K562 (cell line): ENCODE results near the gene COMMD2. TPM values are rescaled to one million over a fixed set of nuclear protein-coding genes. Genes with fewer than 3 reads are reported as not detected.

ENCODE experiments used
- ATAC-seq: fragments of 200-7000 bp; cut with Tn5 transposase; 3 replicates; pipeline ENCODE4 v1.9.1; 2020; ENCODE audit warnings: moderate library complexity
- BruUV-seq: library from RNA; stranded (reverse); fragments of 400-500 nt; replicated peaks from 2 replicates; lab custom pipeline; 2021; lab: Mats Ljungman, UMichigan
- CTCF ChIA-PET: fragments of 300-600 bp; formaldehyde crosslinking; extraction: SDS; loops from one replicate; lab custom pipeline; 2021; ENCODE audit warnings: low intra/inter-chr PET ratio; lab: Yijun Ruan, JAX
- POLR2A ChIA-PET: fragments of 300-600, 350-650 bp; sonication (Branson Sonifier 250); formaldehyde crosslinking; extraction: SDS; loops from one replicate; lab custom pipeline; 2021; ENCODE audit warnings: antibody characterized with exemption, inconsistent platforms; lab: Yijun Ruan, JAX
- DNase-seq, 4 experiments: peaks; one replicate each; pipeline versions ENCODE4 v3.0.0 to v3.0.0-alpha.2; 2011 to 2018; ENCODE audit warnings: low spot score in 3 of 4, mixed read lengths in 3 of 4; ENCODE audit errors: extremely low read depth in 1 of 4
- FAIRE-seq: peaks from 2 replicates; lab custom pipeline; 2011; peaks lifted over from hg19 to GRCh38; lab: Jason Lieb, UNC
- H2AFZ ChIP-seq: 2 replicates; pipeline ENCODE4 v1.6.0; 2011; ENCODE audit warnings: low read depth, low read length, control low read depth, inconsistent platforms
- H3K27ac ChIP-seq: fragments of 200-600 bp; 3 replicates; pipeline ENCODE4 v1.8.0; 2011; ENCODE audit warnings: low read depth, mild to moderate bottlenecking, control low read depth, inconsistent platforms, low read length, moderate library complexity, mixed read lengths; ENCODE audit errors: extremely low read depth
- H3K27me3 ChIP-seq, 2 experiments: fragments of 300-600 bp in 1 of 2; 2 replicates in 1 of 2; 3 replicates in 1 of 2; pipeline versions ENCODE4 v1.6.0 to v1.8.0; 2011; ENCODE audit warnings: inconsistent platforms in 2 of 2, low read length in 2 of 2, mild to moderate bottlenecking in 1 of 2, mixed read lengths in 1 of 2, moderate library complexity in 1 of 2; ENCODE audit not compliant: control insufficient read depth in 2 of 2, insufficient read depth in 2 of 2
- H3K36me3 ChIP-seq: fragments of 300-600 bp; 3 replicates; pipeline ENCODE4 v1.8.0; 2011; ENCODE audit warnings: mild to moderate bottlenecking, low read length, inconsistent platforms; ENCODE audit not compliant: control insufficient read depth, insufficient read depth
- H3K4me1 ChIP-seq, 2 experiments: fragments of 200-600 bp in 1 of 2; replicated peaks in 1 of 2; 2 replicates in 1 of 2; 3 replicates in 1 of 2; pipeline versions ENCODE4 v1.5.1 to v1.8.0; 2011; ENCODE audit warnings: inconsistent platforms in 2 of 2, low read length in 2 of 2, mild to moderate bottlenecking in 1 of 2, mixed read lengths in 1 of 2, moderate library complexity in 1 of 2; ENCODE audit not compliant: control insufficient read depth in 2 of 2, insufficient read depth in 2 of 2
- H3K4me2 ChIP-seq: 2 replicates; pipeline ENCODE4 v1.6.1; 2011; ENCODE audit warnings: low read length, control low read depth, inconsistent platforms, mixed read lengths; ENCODE audit not compliant: insufficient read depth
- H3K4me3 ChIP-seq: fragments of 200-600 bp; sonication (generic), shearing (Covaris generic); 2 replicates; pipeline ENCODE4 v1.5.1; 2016; ENCODE audit warnings: control low read depth, inconsistent platforms
- H3K79me2 ChIP-seq: fragments of 200-600 bp; 3 replicates; pipeline ENCODE4 v1.8.0; 2011; ENCODE audit warnings: low read length, inconsistent platforms; ENCODE audit not compliant: control insufficient read depth, insufficient read depth
- H3K9ac ChIP-seq, 2 experiments: 2 replicates each; pipeline versions ENCODE4 v1.6.0 to v1.6.1; 2011; ENCODE audit warnings: low read depth in 2 of 2, low read length in 2 of 2, control low read depth in 1 of 2, inconsistent platforms in 1 of 2, mild to moderate bottlenecking in 1 of 2, mixed read lengths in 1 of 2; ENCODE audit not compliant: insufficient read depth in 1 of 2
- H3K9me1 ChIP-seq: one replicate; pipeline ENCODE4 v1.6.0; 2011; ENCODE audit warnings: inconsistent platforms, mild to moderate bottlenecking, low read length, moderate library complexity; ENCODE audit not compliant: control insufficient read depth, insufficient read depth
- H3K9me3 ChIP-seq: replicated peaks from 2 replicates; pipeline ENCODE4 v1.5.1; 2011; ENCODE audit warnings: low read depth, low read length, inconsistent platforms; ENCODE audit not compliant: control insufficient read depth, insufficient read depth
- H4K20me1 ChIP-seq: replicated peaks from 2 replicates; pipeline ENCODE4 v1.6.1; 2011; ENCODE audit warnings: low read length, inconsistent platforms, mixed read lengths; ENCODE audit not compliant: control insufficient read depth, insufficient read depth
- ADNP ChIP-seq: fragments of 200-800 bp; sonication (Bioruptor generic); IDR thresholded peaks from 2 replicates; pipeline ENCODE4 v1.6.1; 2016; ENCODE audit warnings: missing genetic modification characterization, missing compliant biosample characterization
- AFF4 ChIP-seq: sonication (generic); formaldehyde crosslinking; IDR thresholded peaks from 2 replicates; pipeline ENCODE4 v1.8.0; 2023; ENCODE audit warnings: mild to moderate bottlenecking, missing genetic modification reagents
- ASH1L ChIP-seq: fragments of 450-650 bp; IDR thresholded peaks from 2 replicates; pipeline ENCODE4 v1.6.1; 2018; ENCODE audit warnings: borderline replicate concordance, mild to moderate bottlenecking, low read depth; ENCODE audit not compliant: partially characterized antibody
- ELF1 ChIP-seq: fragments of 200-800 bp; sonication (Bioruptor generic); IDR thresholded peaks from 2 replicates; pipeline ENCODE4 v1.6.1; 2016; ENCODE audit warnings: missing genetic modification characterization, missing compliant biosample characterization
- ETS1 ChIP-seq: conservative IDR thresholded peaks from 2 replicates; pipeline ENCODE4 v1.6.1; 2011; ENCODE audit warnings: low read depth, mild to moderate bottlenecking, low read length; ENCODE audit not compliant: control insufficient read depth
- HLTF ChIP-seq: fragments of 450-650 bp; IDR thresholded peaks from 2 replicates; pipeline ENCODE4 v1.6.1; 2016
- NBN ChIP-seq: fragments of 450-650 bp; IDR thresholded peaks from 2 replicates; pipeline ENCODE4 v1.6.1; 2016; ENCODE audit warnings: low read depth, mild to moderate bottlenecking
- NFIC ChIP-seq: fragments of 450-650 bp; IDR thresholded peaks from 2 replicates; pipeline ENCODE4 v1.6.1; 2017; ENCODE audit warnings: mild to moderate bottlenecking, inconsistent platforms
- U2AF2 ChIP-seq: fragments of 200-400 bp; formaldehyde crosslinking; optimal IDR thresholded peaks from 2 replicates; pipeline ENCODE3; 2017; ENCODE audit warnings: low read depth, mild to moderate bottlenecking, low read length
- ZNF408 ChIP-seq: fragments of 250-450 bp; sonication (Bioruptor Pico); IDR thresholded peaks from 2 replicates; pipeline ENCODE4 v1.4.0; 2020; ENCODE audit warnings: low read depth, mild to moderate bottlenecking, moderate library complexity
- WGBS: fragments of 100-300 bp; shearing (Covaris generic); methylation state at CpG from one replicate; pipeline ENCODE4 v1.1.6; 2016; ENCODE audit warnings: low coverage, mixed read lengths; ENCODE audit not compliant: insufficient coverage; ENCODE audit errors: missing lambda C conversion rate; 5-methylcytosine and 5-hydroxymethylcytosine counted together
- in situ Hi-C: fragments of 300-500 bp; cut with MboI; formaldehyde crosslinking; loops from 4 replicates; pipeline ENCODE4 v1.15.0; 2018; ENCODE audit warnings: inconsistent platforms, mixed read lengths
- intact Hi-C: fragments of 100-400 bp; cut with micrococcal nuclease; formaldehyde crosslinking; loops from 2 replicates; pipeline ENCODE4 v1.14.2; 2022
- polyA plus RNA-seq, 8 experiments: library from polyadenylated mRNA; depleted of rRNA in 4 of 8; stranded (reverse) in 5 of 8; unstranded in 3 of 8; fragments of >200 nt; fragmentation: Nextera tagmentation in 2 of 8; fragmentation: Illumina TruSeq in 1 of 8; extraction: Ambion mirVana in 2 of 8; extraction: Trizol in 1 of 8; gene quantifications; 2 replicates each; pipeline versions ENCODE4 v1.2.1 to v1.2.3, GENCODE V29; 2011 to 2014; ENCODE audit warnings: inconsistent platforms in 1 of 8, missing spikeins in 1 of 8
- total RNA-seq, 7 experiments: library from RNA; depleted of rRNA in 6 of 7; stranded (reverse); fragments of >200 nt in 6 of 7; fragmentation: Illumina TruSeq in 2 of 7; extraction: Trizol in 2 of 7; gene quantifications; 2 replicates each; pipeline versions ENCODE4 v1.2.1 to v1.2.3, GENCODE V29; 2011 to 2021; ENCODE audit warnings: low replicate concordance in 1 of 7
- TF ChIP-seq, protein P1 (sequence below): fragments of 250-450 bp; sonication (Bioruptor Pico); IDR thresholded peaks from 2 replicates; pipeline ENCODE4 v1.8.0; 2022; ENCODE audit warnings: moderate library complexity, mild to moderate bottlenecking, inconsistent platforms

The COMMD2 gene
- total and polyA plus RNA-seq, 9 of the 15 experiments (the other 6 are each of a cell fraction or from before 2014, with no cell fraction given) = 25.8 to 102 (median 41.8) TPM

DNA sequence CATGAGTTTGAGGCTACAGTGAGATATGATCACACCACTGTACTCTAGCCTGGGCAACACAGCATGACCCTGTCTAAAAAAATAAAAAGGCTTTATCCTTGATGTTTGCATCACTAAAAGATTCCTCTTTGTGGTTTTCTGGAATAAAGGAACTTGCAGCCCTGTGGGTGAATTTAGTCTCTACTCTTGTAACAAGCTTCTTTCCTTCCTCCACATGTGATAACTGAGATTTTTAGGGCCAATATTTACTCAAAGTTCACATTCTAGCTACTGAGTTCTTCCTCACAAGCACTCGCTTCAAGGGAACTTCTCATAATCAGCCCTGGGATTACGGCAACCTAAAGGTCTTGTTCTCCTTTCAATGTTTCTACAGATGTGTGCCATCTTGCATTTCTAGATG, 24.6 kb downstream of the COMMD2 start:
- POLR2A ChIA-PET = no interaction called here
- 18% methylated on average over 2 of the region's 2 CpGs for WGBS
- BruUV-seq = no TSS peak
- Histone ChIP-seq H3K9ac (no peak overlapping the region), H3K4me2 (no peak overlapping the region), H4K20me1 (no peaks in the 10 kb centered on the region), H3K36me3 (no peaks in the 10 kb centered on the region), H2AFZ (no peak overlapping the region), H3K4me3 (no peak overlapping the region), H3K4me1 (no peaks in the 10 kb centered on the region), H3K27me3 (no peaks in the 10 kb centered on the region), H3K9me3 (no peaks in the 10 kb centered on the region), H3K27ac (no peak overlapping the region), H3K79me2 (no peaks in the 10 kb centered on the region), H3K9me1 (no peaks in the 10 kb centered on the region)
- intact Hi-C loops (no loop called here), in situ Hi-C loops (no loop called here)
- no peak for FAIRE-seq
- CTCF ChIA-PET = no interaction called here
- no peak for DNase-seq
- TF ChIP-seq ELF1 (tag) (no peak), ZNF408 (CRISPR knock-in tag) (no peak), ETS1 (no peak), U2AF2 (no peak), HLTF (no peak), ASH1L (no peak), NBN (no peak), AFF4 (CRISPR knock-in tag) (no peak), ADNP (tag) (no peak), NFIC (no peak)
- TF ChIP-seq, protein P1, sequence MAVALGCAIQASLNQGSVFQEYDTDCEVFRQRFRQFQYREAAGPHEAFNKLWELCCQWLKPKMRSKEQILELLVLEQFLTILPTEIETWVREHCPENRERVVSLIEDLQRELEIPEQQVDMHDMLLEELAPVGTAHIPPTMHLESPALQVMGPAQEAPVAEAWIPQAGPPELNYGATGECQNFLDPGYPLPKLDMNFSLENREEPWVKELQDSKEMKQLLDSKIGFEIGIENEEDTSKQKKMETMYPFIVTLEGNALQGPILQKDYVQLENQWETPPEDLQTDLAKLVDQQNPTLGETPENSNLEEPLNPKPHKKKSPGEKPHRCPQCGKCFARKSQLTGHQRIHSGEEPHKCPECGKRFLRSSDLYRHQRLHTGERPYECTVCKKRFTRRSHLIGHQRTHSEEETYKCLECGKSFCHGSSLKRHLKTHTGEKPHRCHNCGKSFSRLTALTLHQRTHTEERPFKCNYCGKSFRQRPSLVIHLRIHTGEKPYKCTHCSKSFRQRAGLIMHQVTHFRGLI (CRISPR knock-in tag) = no peak
- ATAC-seq = no peak
